Erythroblast (primary cell): ENCODE data around the gene ISG20.

Experiments used
- GATA1 ChIP-seq: IDR thresholded peaks from 2 replicates; pipeline ENCODE4 v1.6.1; 2011; ENCODE audit warnings: low read depth, mild to moderate bottlenecking, control low read depth, low read length, moderate library complexity
- POLR2A ChIP-seq: IDR thresholded peaks from 2 replicates; pipeline ENCODE4 v1.6.1; 2011; ENCODE audit warnings: mild to moderate bottlenecking, low read length

DNA sequence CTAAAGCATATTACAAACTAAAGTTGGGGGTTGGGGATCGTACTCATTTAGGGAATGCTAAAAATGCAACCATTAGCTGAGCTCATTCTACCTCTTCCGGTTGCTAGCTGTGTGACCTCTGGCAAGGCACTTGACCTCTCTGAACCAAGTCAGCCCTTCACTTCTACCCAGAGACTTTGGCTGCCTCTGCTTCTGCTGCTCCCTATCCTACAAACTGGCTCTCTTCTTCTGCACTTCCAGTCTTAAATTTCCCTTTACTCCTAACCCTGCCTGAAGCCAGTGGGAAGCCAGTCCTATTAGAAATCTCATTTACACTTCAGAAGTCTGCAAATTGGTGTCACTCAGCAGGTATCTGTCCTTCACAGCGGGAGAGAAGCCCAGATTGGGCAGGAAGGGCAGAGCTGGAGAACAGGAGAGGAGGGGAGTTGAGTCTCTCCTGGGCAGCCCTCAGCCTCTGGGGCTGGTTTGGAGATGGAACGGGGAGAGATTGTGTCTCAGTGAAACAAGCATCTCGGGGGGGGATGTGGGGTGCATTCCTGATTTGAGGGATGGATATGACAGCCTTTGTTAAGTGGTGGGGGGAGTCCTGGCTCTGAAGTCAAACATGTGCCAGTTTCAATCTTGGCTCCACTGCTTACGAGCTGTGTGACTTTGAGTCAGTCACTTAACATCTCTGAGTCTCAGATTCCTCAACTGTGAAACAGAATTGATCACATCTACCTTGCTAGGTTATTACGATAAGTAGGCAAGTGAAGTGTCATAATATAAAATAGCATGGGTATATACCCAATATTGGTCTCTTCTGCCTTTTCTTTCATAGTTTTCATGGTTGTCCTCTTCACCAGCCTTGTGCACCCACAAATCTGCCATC, 25.5 kb upstream of the ISG20 start:
- no peak for TF ChIP-seq POLR2A
- TF ChIP-seq GATA1 = no peak
